ENCODE data around the gene PDCD10. TPM values are rescaled to one million over a fixed set of nuclear protein-coding genes. Genes with fewer than 3 reads are reported as not detected.

The PDCD10 gene
- total RNA-seq, 1 donor from 2014 or later = 35.3 TPM

- no peak for TF ChIP-seq CTCF (IDR thresholded peaks at IDR 0.05; ENCODE audit: unreplicated experiment)
- no peaks in the 10 kb centered on the region for H3K4me1 Mint-ChIP-seq
- H3K27me3 Mint-ChIP-seq (ENCODE audit: low read depth) = no peaks in the 10 kb centered on the region
- H3K36me3 Mint-ChIP-seq = no peaks in the 10 kb centered on the region
- H3K27ac Mint-ChIP-seq = no peak overlapping the region
- DNase-seq (ENCODE audit: low spot score in 2 of 2, unreplicated experiment in 2 of 2) = no peak
- no peak overlapping the region for H3K4me3 Mint-ChIP-seq
- H3K9me3 Mint-ChIP-seq = peaks cover 8% of the 10 kb centered on the region
These were observed 15.7 kb upstream of the PDCD10 start for GRCh38 chr3:167750272-167750971.

GRCh38 chr3:167749728-167750127, 15.0 kb upstream of the PDCD10 start:
- Mint-ChIP-seq H3K36me3 (no peaks in the 10 kb centered on the region), H3K27me3 (ENCODE audit: low read depth) (no peaks in the 10 kb centered on the region), H3K4me1 (no peaks in the 10 kb centered on the region), H3K27ac (no peak overlapping the region), H3K4me3 (no peak overlapping the region), H3K9me3 (peaks cover 9% of the 10 kb centered on the region)
- DNase-seq (ENCODE audit: low spot score in 2 of 2, unreplicated experiment in 2 of 2) = no peak
- TF ChIP-seq CTCF (IDR thresholded peaks at IDR 0.05; ENCODE audit: unreplicated experiment) = no peak

GRCh38 chr3:167749209-167749608, 14.5 kb upstream of the PDCD10 start:
- Mint-ChIP-seq H3K27ac (no peak overlapping the region), H3K27me3 (ENCODE audit: low read depth) (no peaks in the 10 kb centered on the region), H3K36me3 (no peaks in the 10 kb centered on the region), H3K4me1 (no peaks in the 10 kb centered on the region), H3K9me3 (peaks cover 9% of the 10 kb centered on the region), H3K4me3 (no peak overlapping the region)
- no peak for DNase-seq (ENCODE audit: low spot score in 2 of 2, unreplicated experiment in 2 of 2)
- TF ChIP-seq CTCF (IDR thresholded peaks at IDR 0.05; ENCODE audit: unreplicated experiment) = no peak

- Mint-ChIP-seq H3K27ac (no peak overlapping the region), H3K4me3 (no peak overlapping the region), H3K9me3 (peaks cover 9% of the 10 kb centered on the region), H3K4me1 (no peaks in the 10 kb centered on the region), H3K27me3 (ENCODE audit: low read depth) (no peaks in the 10 kb centered on the region), H3K36me3 (no peaks in the 10 kb centered on the region)
- DNase-seq (ENCODE audit: low spot score in 2 of 2, unreplicated experiment in 2 of 2) = no peak
- no peak for TF ChIP-seq CTCF (IDR thresholded peaks at IDR 0.05; ENCODE audit: unreplicated experiment)
These were observed 9.1 kb upstream of the PDCD10 start for GRCh38 chr3:167743799-167744198.

- Mint-ChIP-seq H3K27ac (no peak overlapping the region), H3K9me3 (peaks cover 9% of the 10 kb centered on the region), H3K4me3 (no peak overlapping the region), H3K27me3 (ENCODE audit: low read depth) (peaks cover 7% of the 10 kb centered on the region), H3K36me3 (no peaks in the 10 kb centered on the region), H3K4me1 (no peaks in the 10 kb centered on the region)
- no peak for DNase-seq (ENCODE audit: low spot score in 2 of 2, unreplicated experiment in 2 of 2)
- TF ChIP-seq CTCF (IDR thresholded peaks at IDR 0.05; ENCODE audit: unreplicated experiment) = no peak
These were observed 7.6 kb upstream of the PDCD10 start for GRCh38 chr3:167742338-167742737.
